T-helper 17 cell (primary cell): ENCODE results near the gene PEX11B. TPM values are rescaled to one million over a fixed set of nuclear protein-coding genes. Genes with fewer than 3 reads are reported as not detected.
"Not testable (repeated sequence)": the region's sequence is repeated elsewhere in the genome, so short reads cannot be mapped to it uniquely, and the experiment has no call there.

Experiments
- ATAC-seq: fragments of 150-1000 bp; cut with Tn5 transposase; 2 replicates; pipeline ENCODE4 v1.10.0; 2021; ENCODE audit warnings: mild to moderate bottlenecking, moderate library complexity
- DNase-seq, 3 donors: peaks; one replicate each; pipeline versions ENCODE4 v3.0.0 to v3.0.0-alpha.2; 2020 to 2021
- H3K9me3 ChIP-seq: one replicate; pipeline ENCODE4 v1.7.0; 2013; ENCODE audit warnings: low read length, mild to moderate bottlenecking; ENCODE audit not compliant: control insufficient read depth, poor library complexity, severe bottlenecking
- H3K27ac Mint-ChIP-seq: one replicate; pipeline ENCODE4 v1.8.0; 2022; ENCODE audit warnings: mild to moderate bottlenecking, moderate library complexity, mixed read lengths
- H3K27me3 Mint-ChIP-seq: one replicate; pipeline ENCODE4 v1.8.0; 2022; ENCODE audit warnings: mixed read lengths
- H3K36me3 Mint-ChIP-seq: one replicate; pipeline ENCODE4 v1.8.0; 2022; ENCODE audit warnings: low read depth, mixed read lengths
- H3K4me1 Mint-ChIP-seq: one replicate; pipeline ENCODE4 v1.8.0; 2022; ENCODE audit warnings: mild to moderate bottlenecking, mixed read lengths
- H3K4me3 Mint-ChIP-seq: one replicate; pipeline ENCODE4 v1.8.0; 2022; ENCODE audit warnings: mild to moderate bottlenecking, moderate library complexity, mixed read lengths
- total RNA-seq, 4 donors: library from RNA in 2 of 4; stranded (reverse) in 2 of 4; gene quantifications; one replicate each; pipeline ENCODE4 v1.2.3 and lab custom pipeline; 2022 to 2026

Gene PEX11B
- total RNA-seq, 2 donors from 2014 or later: 15.7 TPM

- peaks cover 3% of the 10 kb centered on the region for H3K36me3 Mint-ChIP-seq
- no peaks in the 10 kb centered on the region for H3K9me3 ChIP-seq
- no peak overlapping the region for H3K4me3 Mint-ChIP-seq
- no peak for ATAC-seq
- no peak for DNase-seq
- H3K4me1 Mint-ChIP-seq: peaks cover 13% of the 10 kb centered on the region
- H3K27me3 Mint-ChIP-seq: no peaks in the 10 kb centered on the region
- peak overlapping the region; percentile 32 for H3K27ac Mint-ChIP-seq
Measured at GRCh38 chr1:145942871-145943270, 24.4 kb upstream of the PEX11B start.

- H3K27me3 Mint-ChIP-seq: no peaks in the 10 kb centered on the region
- H3K4me1 Mint-ChIP-seq: peaks cover 13% of the 10 kb centered on the region
- ATAC-seq (no peak), DNase-seq (no peak)
- H3K36me3 Mint-ChIP-seq: peaks cover 3% of the 10 kb centered on the region
- peak overlapping the region; percentile 32 for H3K27ac Mint-ChIP-seq
- H3K4me3 Mint-ChIP-seq: no peak overlapping the region
- no peaks in the 10 kb centered on the region for H3K9me3 ChIP-seq
Measured at GRCh38 chr1:145942405-145942804, 23.9 kb upstream of the PEX11B start.

GRCh38 chr1:145937436-145937835 is 18.9 kb upstream of the PEX11B start:
- Mint-ChIP-seq H3K27me3 (no peaks in the 10 kb centered on the region), H3K36me3 (peaks cover 6% of the 10 kb centered on the region), H3K4me3 (no peak overlapping the region), H3K27ac (peak overlapping the region; percentile 8), H3K4me1 (peaks cover 12% of the 10 kb centered on the region)
- ATAC-seq (no peak), DNase-seq (no peak)
- H3K9me3 ChIP-seq: no peaks in the 10 kb centered on the region

GRCh38 chr1:145936247-145936646 is 17.7 kb upstream of the PEX11B start:
- Mint-ChIP-seq H3K27ac (no peak overlapping the region), H3K36me3 (peaks cover 3% of the 10 kb centered on the region)

GRCh38 chr1:145935708-145936107 is 17.2 kb upstream of the PEX11B start:
- H3K4me3 Mint-ChIP-seq: no peak overlapping the region
- H3K9me3 ChIP-seq: no peaks in the 10 kb centered on the region
- peaks cover 3% of the 10 kb centered on the region for H3K36me3 Mint-ChIP-seq
- H3K27ac Mint-ChIP-seq: no peak overlapping the region
- H3K4me1 Mint-ChIP-seq: peaks cover 20% of the 10 kb centered on the region
- H3K27me3 Mint-ChIP-seq: no peaks in the 10 kb centered on the region
- DNase-seq: no peak
- no peak for ATAC-seq

More at GRCh38 chr1:145936247-145936646, 17.7 kb upstream of the PEX11B start:
- Mint-ChIP-seq H3K4me3 (no peak overlapping the region), H3K27me3 (no peaks in the 10 kb centered on the region), H3K4me1 (peaks cover 18% of the 10 kb centered on the region)
- no peaks in the 10 kb centered on the region for H3K9me3 ChIP-seq
- ATAC-seq (no peak), DNase-seq (no peak)

- H3K9me3 ChIP-seq, H3K27me3 Mint-ChIP-seq, ATAC-seq, DNase-seq, H3K27ac Mint-ChIP-seq, H3K36me3 Mint-ChIP-seq: not testable (repeated sequence)
- peaks cover 23% of the 10 kb centered on the region for H3K4me1 Mint-ChIP-seq
- H3K4me3 Mint-ChIP-seq: peak overlapping the region; percentile 66
Measured at GRCh38 chr1:145932522-145933009, 14.0 kb upstream of the PEX11B start.

GRCh38 chr1:145927916-145928643 is 9.6 kb upstream of the PEX11B start:
- no peak overlapping the region for H3K27ac Mint-ChIP-seq
- ATAC-seq: no peak
- H3K4me1 Mint-ChIP-seq: peaks cover 17% of the 10 kb centered on the region
- no peak for DNase-seq
- peak overlapping the region; percentile 58 for H3K4me3 Mint-ChIP-seq
- H3K27me3 Mint-ChIP-seq: no peaks in the 10 kb centered on the region
- H3K36me3 Mint-ChIP-seq: peaks cover 4% of the 10 kb centered on the region
- H3K9me3 ChIP-seq: no peaks in the 10 kb centered on the region

GRCh38 chr1:145927063-145927886 is 8.8 kb upstream of the PEX11B start, which contains the start of gene RBM8A:
Gene RBM8A, minus strand, starts transcription at chr1:145927484. Its CDS starts 58 bp downstream, at chr1:145927426.
- H3K36me3 Mint-ChIP-seq: peaks cover 4% of the 10 kb centered on the region
- ATAC-seq (peak; percentile 97), DNase-seq (peak; percentile 72 to 87 (median 85))
- peaks cover 9% of the 10 kb centered on the region for H3K4me1 Mint-ChIP-seq
- no peak within 1 kb of the TSS for H3K27ac Mint-ChIP-seq
- H3K4me3 Mint-ChIP-seq: peak within 1 kb of the TSS; percentile 58
- H3K27me3 Mint-ChIP-seq: no peaks in the 10 kb centered on the region
- no peaks in the 10 kb centered on the region for H3K9me3 ChIP-seq

- ATAC-seq (peak; percentile 2), DNase-seq (no peak)
- H3K4me3 Mint-ChIP-seq: no peak overlapping the region
- H3K27ac Mint-ChIP-seq: no peak overlapping the region
- peaks cover 6% of the 10 kb centered on the region for H3K4me1 Mint-ChIP-seq
- peaks cover 4% of the 10 kb centered on the region for H3K36me3 Mint-ChIP-seq
- no peaks in the 10 kb centered on the region for H3K27me3 Mint-ChIP-seq
- no peaks in the 10 kb centered on the region for H3K9me3 ChIP-seq
Measured at GRCh38 chr1:145926686-145927062, 8.2 kb upstream of the PEX11B start.

- no peaks in the 10 kb centered on the region for H3K9me3 ChIP-seq
- Mint-ChIP-seq H3K36me3 (peaks cover 4% of the 10 kb centered on the region), H3K27me3 (no peaks in the 10 kb centered on the region), H3K4me3 (no peak overlapping the region), H3K4me1 (peaks cover 23% of the 10 kb centered on the region), H3K27ac (no peak overlapping the region)
- DNase-seq: no peak
- no peak for ATAC-seq
Measured at GRCh38 chr1:145922266-145922665, 3.7 kb upstream of the PEX11B start.

- H3K27me3 Mint-ChIP-seq, ATAC-seq, DNase-seq, H3K36me3 Mint-ChIP-seq, H3K9me3 ChIP-seq: not testable (repeated sequence)
- Mint-ChIP-seq H3K27ac (peak overlapping the region; percentile 94), H3K4me3 (peak overlapping the region; percentile 73), H3K4me1 (peaks cover 28% of the 10 kb centered on the region)
Measured at GRCh38 chr1:145920297-145920696, 1.8 kb upstream of the PEX11B start.

GRCh38 chr1:145918992-145919939 is 749 bp upstream of the PEX11B start:
- ATAC-seq (peak; percentile 11), DNase-seq (no peak)
- H3K9me3 ChIP-seq: no peaks in the 10 kb centered on the region
- Mint-ChIP-seq H3K27me3 (no peaks in the 10 kb centered on the region), H3K36me3 (peaks cover 6% of the 10 kb centered on the region), H3K4me1 (peaks cover 32% of the 10 kb centered on the region), H3K27ac (peak overlapping the region; percentile 94), H3K4me3 (peak overlapping the region; percentile 94)
